Astrocyte of the cerebellum (primary cell): ENCODE results near the gene CCDC187.

ENCODE experiments used
- DNase-seq: peaks from one replicate; pipeline ENCODE4 v3.0.0-alpha.2; 2011; ENCODE audit warnings: low read depth
- H3K4me3 ChIP-seq: 2 replicates; pipeline ENCODE4 v1.5.1; 2011; ENCODE audit warnings: mild to moderate bottlenecking, low read depth, low read length, moderate library complexity
- in situ Hi-C: cut with HindIII; loops from 2 replicates; pipeline ENCODE4 v1.10.0; 2017; ENCODE audit warnings: low sequenced_read_pairs
- TF ChIP-seq, protein P1 (sequence below): IDR thresholded peaks from 2 replicates; pipeline ENCODE4 v1.5.1; 2012; ENCODE audit warnings: low read length, low read depth, moderate library complexity, mild to moderate bottlenecking; ENCODE audit errors: missing control alignments

Gene CCDC187

GRCh38 chr9:136225748-136226679 is 77.9 kb downstream of the CCDC187 start:
- DNase-seq = peak; percentile 6
- H3K4me3 ChIP-seq = no peak overlapping the region
- TF ChIP-seq, protein P1, sequence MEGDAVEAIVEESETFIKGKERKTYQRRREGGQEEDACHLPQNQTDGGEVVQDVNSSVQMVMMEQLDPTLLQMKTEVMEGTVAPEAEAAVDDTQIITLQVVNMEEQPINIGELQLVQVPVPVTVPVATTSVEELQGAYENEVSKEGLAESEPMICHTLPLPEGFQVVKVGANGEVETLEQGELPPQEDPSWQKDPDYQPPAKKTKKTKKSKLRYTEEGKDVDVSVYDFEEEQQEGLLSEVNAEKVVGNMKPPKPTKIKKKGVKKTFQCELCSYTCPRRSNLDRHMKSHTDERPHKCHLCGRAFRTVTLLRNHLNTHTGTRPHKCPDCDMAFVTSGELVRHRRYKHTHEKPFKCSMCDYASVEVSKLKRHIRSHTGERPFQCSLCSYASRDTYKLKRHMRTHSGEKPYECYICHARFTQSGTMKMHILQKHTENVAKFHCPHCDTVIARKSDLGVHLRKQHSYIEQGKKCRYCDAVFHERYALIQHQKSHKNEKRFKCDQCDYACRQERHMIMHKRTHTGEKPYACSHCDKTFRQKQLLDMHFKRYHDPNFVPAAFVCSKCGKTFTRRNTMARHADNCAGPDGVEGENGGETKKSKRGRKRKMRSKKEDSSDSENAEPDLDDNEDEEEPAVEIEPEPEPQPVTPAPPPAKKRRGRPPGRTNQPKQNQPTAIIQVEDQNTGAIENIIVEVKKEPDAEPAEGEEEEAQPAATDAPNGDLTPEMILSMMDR = peak; percentile 95
- in situ Hi-C loops = no loop called here

DNA sequence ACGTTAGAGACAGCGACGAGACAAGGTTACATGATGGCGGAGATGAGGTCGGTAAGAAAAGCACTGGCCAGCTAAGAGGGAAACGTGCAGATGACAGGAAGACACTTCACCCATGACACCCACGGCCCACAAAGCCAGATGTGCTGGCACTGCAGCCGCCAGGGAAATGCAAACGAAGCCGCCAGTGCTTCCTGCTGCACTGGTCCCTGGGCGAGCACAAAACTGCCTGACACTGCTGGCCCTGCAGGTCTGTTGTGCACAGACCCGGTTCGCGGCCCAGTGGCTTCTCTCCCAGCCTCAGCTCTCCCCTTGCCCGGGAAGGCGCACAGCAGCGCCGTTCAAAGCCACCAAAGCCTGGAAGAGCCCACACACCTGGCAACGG is 78.5 kb downstream of the CCDC187 start:
- TF ChIP-seq, protein P1 = no peak
- DNase-seq = no peak
- in situ Hi-C loops = no loop called here

GRCh38 chr9:136223871-136224640 is 79.8 kb downstream of the CCDC187 start:
- in situ Hi-C loops = no loop called here
- no peak overlapping the region for H3K4me3 ChIP-seq
- TF ChIP-seq, protein P1 = no peak
- no peak for DNase-seq

More for the DNA sequence above, 78.5 kb downstream of the CCDC187 start:
- no peak overlapping the region for H3K4me3 ChIP-seq

GRCh38 chr9:136222906-136223285 is 81.0 kb downstream of the CCDC187 start:
- in situ Hi-C loops = no loop called here
- TF ChIP-seq, protein P1 = no peak
- no peak overlapping the region for H3K4me3 ChIP-seq

GRCh38 chr9:136222166-136222905 is 81.6 kb downstream of the CCDC187 start:
- TF ChIP-seq, protein P1 = no peak
- in situ Hi-C loops = no loop called here
- no peak for DNase-seq
- no peak overlapping the region for H3K4me3 ChIP-seq

More at GRCh38 chr9:136222906-136223285, 81.0 kb downstream of the CCDC187 start:
- no peak for DNase-seq
